ENCODE data around the gene LRRN2.

DNA sequence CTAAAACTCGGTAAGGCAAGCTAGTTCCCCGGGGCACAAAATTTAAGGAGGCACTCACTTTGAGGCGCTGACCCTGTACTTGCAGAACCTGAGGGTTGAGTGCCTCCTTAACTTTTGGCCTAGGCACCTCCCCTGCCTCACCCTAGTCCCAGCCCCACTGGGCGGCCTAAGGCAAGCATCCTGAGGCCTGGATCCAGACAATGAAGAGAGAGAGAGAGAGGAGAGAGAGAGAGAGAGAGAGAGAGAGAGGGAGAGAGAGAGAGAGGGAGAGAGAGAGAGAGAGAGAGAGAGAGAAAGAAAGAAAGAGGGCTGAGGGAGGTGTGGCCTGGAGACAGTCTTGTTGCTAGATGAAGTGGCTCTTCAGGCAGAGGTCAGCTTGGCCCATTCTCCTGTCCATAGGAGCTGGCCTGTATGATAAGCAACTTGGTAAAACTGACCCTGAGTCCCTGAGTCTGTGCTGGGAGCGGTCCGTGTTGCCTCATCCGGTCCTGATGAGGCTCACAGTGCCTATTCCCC, 7.4 kb upstream of the LRRN2 start:
- TF ChIP-seq, protein P1, sequence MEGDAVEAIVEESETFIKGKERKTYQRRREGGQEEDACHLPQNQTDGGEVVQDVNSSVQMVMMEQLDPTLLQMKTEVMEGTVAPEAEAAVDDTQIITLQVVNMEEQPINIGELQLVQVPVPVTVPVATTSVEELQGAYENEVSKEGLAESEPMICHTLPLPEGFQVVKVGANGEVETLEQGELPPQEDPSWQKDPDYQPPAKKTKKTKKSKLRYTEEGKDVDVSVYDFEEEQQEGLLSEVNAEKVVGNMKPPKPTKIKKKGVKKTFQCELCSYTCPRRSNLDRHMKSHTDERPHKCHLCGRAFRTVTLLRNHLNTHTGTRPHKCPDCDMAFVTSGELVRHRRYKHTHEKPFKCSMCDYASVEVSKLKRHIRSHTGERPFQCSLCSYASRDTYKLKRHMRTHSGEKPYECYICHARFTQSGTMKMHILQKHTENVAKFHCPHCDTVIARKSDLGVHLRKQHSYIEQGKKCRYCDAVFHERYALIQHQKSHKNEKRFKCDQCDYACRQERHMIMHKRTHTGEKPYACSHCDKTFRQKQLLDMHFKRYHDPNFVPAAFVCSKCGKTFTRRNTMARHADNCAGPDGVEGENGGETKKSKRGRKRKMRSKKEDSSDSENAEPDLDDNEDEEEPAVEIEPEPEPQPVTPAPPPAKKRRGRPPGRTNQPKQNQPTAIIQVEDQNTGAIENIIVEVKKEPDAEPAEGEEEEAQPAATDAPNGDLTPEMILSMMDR (IDR thresholded peaks at IDR 0.05): peak in 3 of 6 experiments; percentile 27 to 33 (median 30)
- no peak for TF ChIP-seq POLR2A (IDR thresholded peaks at IDR 0.05)
